K562 (cell line): ENCODE measurements around the gene RSPH6A. TPM values are rescaled to one million over a fixed set of nuclear protein-coding genes. Genes with fewer than 3 reads are reported as not detected.

Experiments used
- ATAC-seq: fragments of 200-7000 bp; cut with Tn5 transposase; 3 replicates; pipeline ENCODE4 v1.9.1; 2020; ENCODE audit warnings: moderate library complexity
- BruUV-seq: library from RNA; stranded (reverse); fragments of 400-500 nt; replicated peaks from 2 replicates; lab custom pipeline; 2021; lab: Mats Ljungman, UMichigan
- CTCF ChIA-PET: fragments of 300-600 bp; formaldehyde crosslinking; extraction: SDS; loops from one replicate; lab custom pipeline; 2021; ENCODE audit warnings: low intra/inter-chr PET ratio; lab: Yijun Ruan, JAX
- POLR2A ChIA-PET: fragments of 300-600, 350-650 bp; sonication (Branson Sonifier 250); formaldehyde crosslinking; extraction: SDS; loops from one replicate; lab custom pipeline; 2021; ENCODE audit warnings: antibody characterized with exemption, inconsistent platforms; lab: Yijun Ruan, JAX
- DNase-seq, 4 experiments: peaks; one replicate each; pipeline versions ENCODE4 v3.0.0 to v3.0.0-alpha.2; 2011 to 2018; ENCODE audit warnings: low spot score in 3 of 4, mixed read lengths in 3 of 4; ENCODE audit errors: extremely low read depth in 1 of 4
- FAIRE-seq: peaks from 2 replicates; lab custom pipeline; 2011; peaks lifted over from hg19 to GRCh38; lab: Jason Lieb, UNC
- H2AFZ ChIP-seq: 2 replicates; pipeline ENCODE4 v1.6.0; 2011; ENCODE audit warnings: low read depth, low read length, control low read depth, inconsistent platforms
- H3K27ac ChIP-seq: fragments of 200-600 bp; 3 replicates; pipeline ENCODE4 v1.8.0; 2011; ENCODE audit warnings: low read depth, mild to moderate bottlenecking, control low read depth, inconsistent platforms, low read length, moderate library complexity, mixed read lengths; ENCODE audit errors: extremely low read depth
- H3K27me3 ChIP-seq, 2 experiments: fragments of 300-600 bp in 1 of 2; 2 replicates in 1 of 2; 3 replicates in 1 of 2; pipeline versions ENCODE4 v1.6.0 to v1.8.0; 2011; ENCODE audit warnings: inconsistent platforms in 2 of 2, low read length in 2 of 2, mild to moderate bottlenecking in 1 of 2, mixed read lengths in 1 of 2, moderate library complexity in 1 of 2; ENCODE audit not compliant: control insufficient read depth in 2 of 2, insufficient read depth in 2 of 2
- H3K36me3 ChIP-seq: fragments of 300-600 bp; 3 replicates; pipeline ENCODE4 v1.8.0; 2011; ENCODE audit warnings: mild to moderate bottlenecking, low read length, inconsistent platforms; ENCODE audit not compliant: control insufficient read depth, insufficient read depth
- H3K4me1 ChIP-seq, 2 experiments: fragments of 200-600 bp in 1 of 2; replicated peaks in 1 of 2; 2 replicates in 1 of 2; 3 replicates in 1 of 2; pipeline versions ENCODE4 v1.5.1 to v1.8.0; 2011; ENCODE audit warnings: inconsistent platforms in 2 of 2, low read length in 2 of 2, mild to moderate bottlenecking in 1 of 2, mixed read lengths in 1 of 2, moderate library complexity in 1 of 2; ENCODE audit not compliant: control insufficient read depth in 2 of 2, insufficient read depth in 2 of 2
- H3K4me2 ChIP-seq: 2 replicates; pipeline ENCODE4 v1.6.1; 2011; ENCODE audit warnings: low read length, control low read depth, inconsistent platforms, mixed read lengths; ENCODE audit not compliant: insufficient read depth
- H3K4me3 ChIP-seq: fragments of 200-600 bp; sonication (generic), shearing (Covaris generic); 2 replicates; pipeline ENCODE4 v1.5.1; 2016; ENCODE audit warnings: control low read depth, inconsistent platforms
- H3K79me2 ChIP-seq: fragments of 200-600 bp; 3 replicates; pipeline ENCODE4 v1.8.0; 2011; ENCODE audit warnings: low read length, inconsistent platforms; ENCODE audit not compliant: control insufficient read depth, insufficient read depth
- H3K9ac ChIP-seq, 2 experiments: 2 replicates each; pipeline versions ENCODE4 v1.6.0 to v1.6.1; 2011; ENCODE audit warnings: low read depth in 2 of 2, low read length in 2 of 2, control low read depth in 1 of 2, inconsistent platforms in 1 of 2, mild to moderate bottlenecking in 1 of 2, mixed read lengths in 1 of 2; ENCODE audit not compliant: insufficient read depth in 1 of 2
- H3K9me1 ChIP-seq: one replicate; pipeline ENCODE4 v1.6.0; 2011; ENCODE audit warnings: inconsistent platforms, mild to moderate bottlenecking, low read length, moderate library complexity; ENCODE audit not compliant: control insufficient read depth, insufficient read depth
- H3K9me3 ChIP-seq: replicated peaks from 2 replicates; pipeline ENCODE4 v1.5.1; 2011; ENCODE audit warnings: low read depth, low read length, inconsistent platforms; ENCODE audit not compliant: control insufficient read depth, insufficient read depth
- H4K20me1 ChIP-seq: replicated peaks from 2 replicates; pipeline ENCODE4 v1.6.1; 2011; ENCODE audit warnings: low read length, inconsistent platforms, mixed read lengths; ENCODE audit not compliant: control insufficient read depth, insufficient read depth
- CSDE1 ChIP-seq, 2 experiments: fragments of 450-650 bp; IDR thresholded peaks; 2 replicates each; pipeline ENCODE4 v1.6.1; 2016; ENCODE audit warnings: mild to moderate bottlenecking in 1 of 2
- FIP1L1 ChIP-seq: fragments of 200-400 bp; formaldehyde crosslinking; IDR thresholded peaks from 2 replicates; pipeline ENCODE4 v1.6.1; 2018; ENCODE audit warnings: mild to moderate bottlenecking, low read depth, low read length; ENCODE audit not compliant: poor library complexity, severe bottlenecking
- GTF2A2 ChIP-seq: IDR thresholded peaks from 2 replicates; pipeline ENCODE4 v1.6.1; 2016; ENCODE audit warnings: mild to moderate bottlenecking, missing genetic modification characterization, missing compliant biosample characterization
- HOXB6 ChIP-seq: fragments of 250-450 bp; sonication (Bioruptor Pico); IDR thresholded peaks from 2 replicates; pipeline ENCODE4 v1.5.1; 2022; ENCODE audit warnings: mild to moderate bottlenecking, borderline replicate concordance
- KAT2B ChIP-seq: IDR thresholded peaks from one replicate; pipeline ENCODE4 v1.6.1; 2012; ENCODE audit warnings: low read depth, mild to moderate bottlenecking, control low read depth, inconsistent platforms, low read length, moderate library complexity
- NFE2L1 ChIP-seq: fragments of 450-650 bp; IDR thresholded peaks from 2 replicates; pipeline ENCODE4 v1.6.1; 2016; ENCODE audit warnings: missing genetic modification characterization, low read depth, mild to moderate bottlenecking, missing compliant biosample characterization, moderate library complexity, borderline replicate concordance
- NR3C1 ChIP-seq: sonication (generic); formaldehyde crosslinking; IDR thresholded peaks from 2 replicates; pipeline ENCODE4 v1.8.1; 2022; ENCODE audit warnings: missing genetic modification reagents
- POLR2G ChIP-seq: fragments of 200-400 bp; formaldehyde crosslinking; IDR thresholded peaks from 2 replicates; pipeline ENCODE4 v1.6.1; 2017; ENCODE audit warnings: low read depth, mild to moderate bottlenecking, antibody characterized with exemption, low read length, moderate library complexity
- SAFB ChIP-seq: fragments of 200-400 bp; formaldehyde crosslinking; IDR thresholded peaks from 2 replicates; pipeline ENCODE4 v1.6.1; 2017; ENCODE audit warnings: low read depth, low read length, borderline replicate concordance
- ZKSCAN1 ChIP-seq: fragments of 150-350 bp; IDR thresholded peaks from 2 replicates; pipeline ENCODE4 v1.6.1; 2016; ENCODE audit warnings: low read depth, low read length
- WGBS: fragments of 100-300 bp; shearing (Covaris generic); methylation state at CpG from one replicate; pipeline ENCODE4 v1.1.6; 2016; ENCODE audit warnings: low coverage, mixed read lengths; ENCODE audit not compliant: insufficient coverage; ENCODE audit errors: missing lambda C conversion rate; 5-methylcytosine and 5-hydroxymethylcytosine counted together
- in situ Hi-C: fragments of 300-500 bp; cut with MboI; formaldehyde crosslinking; loops from 4 replicates; pipeline ENCODE4 v1.15.0; 2018; ENCODE audit warnings: inconsistent platforms, mixed read lengths
- intact Hi-C: fragments of 100-400 bp; cut with micrococcal nuclease; formaldehyde crosslinking; loops from 2 replicates; pipeline ENCODE4 v1.14.2; 2022
- polyA plus RNA-seq, 8 experiments: library from polyadenylated mRNA; depleted of rRNA in 4 of 8; stranded (reverse) in 5 of 8; unstranded in 3 of 8; fragments of >200 nt; fragmentation: Nextera tagmentation in 2 of 8; fragmentation: Illumina TruSeq in 1 of 8; extraction: Ambion mirVana in 2 of 8; extraction: Trizol in 1 of 8; gene quantifications; 2 replicates each; pipeline versions ENCODE4 v1.2.1 to v1.2.3, GENCODE V29; 2011 to 2014; ENCODE audit warnings: inconsistent platforms in 1 of 8, missing spikeins in 1 of 8
- total RNA-seq, 7 experiments: library from RNA; depleted of rRNA in 6 of 7; stranded (reverse); fragments of >200 nt in 6 of 7; fragmentation: Illumina TruSeq in 2 of 7; extraction: Trizol in 2 of 7; gene quantifications; 2 replicates each; pipeline versions ENCODE4 v1.2.1 to v1.2.3, GENCODE V29; 2011 to 2021; ENCODE audit warnings: low replicate concordance in 1 of 7
- TF ChIP-seq, protein P1 (sequence below): fragments of 250-450 bp; sonication (Bioruptor Pico); IDR thresholded peaks from 2 replicates; pipeline ENCODE4 v1.5.0; 2022; ENCODE audit warnings: mild to moderate bottlenecking

Gene RSPH6A
- total and polyA plus RNA-seq, 9 of the 15 experiments (the other 6 are each of a cell fraction or from before 2014, with no cell fraction given), result 0.03 to 0.15 (median 0.07) TPM; not detected in 5

DNA sequence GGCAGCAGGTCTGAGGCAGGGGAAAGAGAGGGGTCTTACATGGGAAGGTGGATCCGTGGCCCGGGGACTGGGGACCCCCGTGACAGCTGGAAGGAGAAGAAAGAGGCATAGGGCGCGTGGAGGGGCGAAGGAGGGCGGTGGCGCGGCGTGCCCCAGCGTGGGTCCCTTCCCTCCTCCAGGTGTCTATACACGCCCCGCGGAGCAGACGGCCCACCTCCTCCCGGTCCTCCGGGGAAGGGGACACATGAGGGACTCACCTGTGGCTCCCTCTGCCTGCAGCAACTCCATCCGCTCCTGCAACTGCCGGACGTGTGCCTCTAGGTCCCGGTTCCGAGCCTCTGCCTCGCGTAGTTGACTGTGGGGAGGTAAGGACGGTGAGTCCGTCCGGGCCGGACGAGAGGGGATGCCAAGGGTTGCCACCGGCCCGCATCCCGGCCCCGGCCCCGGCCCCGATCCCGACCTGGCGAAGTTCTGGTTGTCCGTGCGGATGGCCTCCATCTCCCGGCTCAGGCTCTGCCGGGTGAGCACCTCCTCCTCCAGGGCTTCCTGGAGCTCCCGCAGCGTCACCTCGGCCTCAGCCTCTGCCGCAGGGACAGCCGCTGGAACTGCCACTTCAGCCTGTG is 43.7 kb downstream of the RSPH6A start:
- POLR2A ChIA-PET, result interaction anchor here (0.6 to 5.9 kb wide), 7 partner anchors 11 to 131 kb away, joined by 3 to 70 read pairs (median 7); partner anchors contain the start of genes DMPK, DMWD, MYPOP and QPCTL
- in situ Hi-C loops (no loop called here), intact Hi-C loops (no loop called here)
- H3K4me1 ChIP-seq, result peaks cover 10 to 60% of the 10 kb centered on the region in 2 experiments; a peak in 4 of 5 replicates
- no peaks in the 10 kb centered on the region for H3K9me1 ChIP-seq
- no peak overlapping the region for H2AFZ ChIP-seq
- CTCF ChIA-PET, result interaction anchor here (2.9 kb wide), 1 partner anchor 28 kb away, joined by 22 read pairs; no protein-coding TSS in a partner anchor
- peak; percentile 68 for TF ChIP-seq POLR2G
- TF ChIP-seq GTF2A2 (tag), result no peak
- TF ChIP-seq KAT2B, result no peak
- no peak for TF ChIP-seq ZKSCAN1
- TF ChIP-seq, protein P1, sequence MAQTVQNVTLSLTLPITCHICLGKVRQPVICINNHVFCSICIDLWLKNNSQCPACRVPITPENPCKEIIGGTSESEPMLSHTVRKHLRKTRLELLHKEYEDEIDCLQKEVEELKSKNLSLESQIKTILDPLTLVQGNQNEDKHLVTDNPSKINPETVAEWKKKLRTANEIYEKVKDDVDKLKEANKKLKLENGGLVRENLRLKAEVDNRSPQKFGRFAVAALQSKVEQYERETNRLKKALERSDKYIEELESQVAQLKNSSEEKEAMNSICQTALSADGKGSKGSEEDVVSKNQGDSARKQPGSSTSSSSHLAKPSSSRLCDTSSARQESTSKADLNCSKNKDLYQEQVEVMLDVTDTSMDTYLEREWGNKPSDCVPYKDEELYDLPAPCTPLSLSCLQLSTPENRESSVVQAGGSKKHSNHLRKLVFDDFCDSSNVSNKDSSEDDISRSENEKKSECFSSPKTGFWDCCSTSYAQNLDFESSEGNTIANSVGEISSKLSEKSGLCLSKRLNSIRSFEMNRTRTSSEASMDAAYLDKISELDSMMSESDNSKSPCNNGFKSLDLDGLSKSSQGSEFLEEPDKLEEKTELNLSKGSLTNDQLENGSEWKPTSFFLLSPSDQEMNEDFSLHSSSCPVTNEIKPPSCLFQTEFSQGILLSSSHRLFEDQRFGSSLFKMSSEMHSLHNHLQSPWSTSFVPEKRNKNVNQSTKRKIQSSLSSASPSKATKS (CRISPR knock-in tag), result no peak
- TF ChIP-seq HOXB6, result no peak
- TF ChIP-seq FIP1L1, result peak; percentile 54
- no peak for TF ChIP-seq NR3C1 (CRISPR knock-in tag)
- no peak for TF ChIP-seq SAFB
- no peak for TF ChIP-seq CSDE1 (IDR thresholded peaks at IDR 0.05)
- no peak for TF ChIP-seq NFE2L1 (tag)
- FAIRE-seq, result no peak
- 61% methylated on average over 16 of the region's 46 CpGs for WGBS
- peaks cover 17% of the 10 kb centered on the region; the same call in 2 of the 3 replicates for H3K79me2 ChIP-seq
- peak overlapping the region; percentile 92 for H3K4me2 ChIP-seq
- no peaks in the 10 kb centered on the region for H3K9me3 ChIP-seq
- peak overlapping the region; percentile 28 to 89; a peak in 3 of 4 replicates for H3K9ac ChIP-seq
- no peak for DNase-seq
- no peaks in the 10 kb centered on the region for H4K20me1 ChIP-seq
- BruUV-seq, result no TSS peak
- peaks cover 14% of the 10 kb centered on the region; the same call in 1 of the 3 replicates for H3K36me3 ChIP-seq
- no peak for ATAC-seq
- peak overlapping the region; percentile 50; the same call in 1 of the 3 replicates for H3K27ac ChIP-seq
- H3K27me3 ChIP-seq, result no peaks in the 10 kb centered on the region
- peak overlapping the region; percentile 56; the same call in 1 of the 2 replicates for H3K4me3 ChIP-seq
